CD4-positive, alpha-beta T cell treated with Interleukin-6 for 4 hours (primary cell): ENCODE measurements around the gene ARHGEF12.

Experiments
- DNase-seq: peaks from one replicate; pipeline ENCODE4 v3.0.0-alpha.2; 2020; ENCODE audit warnings: mixed read lengths

ARHGEF12 gene

GRCh38 chr11:120521176-120521575 is 185.0 kb downstream of the ARHGEF12 start:
- no peak for DNase-seq

GRCh38 chr11:120522021-120522420 is 185.8 kb downstream of the ARHGEF12 start:
- no peak for DNase-seq

GRCh38 chr11:120522736-120523135 is 186.5 kb downstream of the ARHGEF12 start:
- DNase-seq, result no peak

- no peak for DNase-seq
Measured at GRCh38 chr11:120523196-120523595, 187.0 kb downstream of the ARHGEF12 start.

GRCh38 chr11:120524536-120525085 is 188.4 kb downstream of the ARHGEF12 start:
- no peak for DNase-seq

- no peak for DNase-seq
Measured at GRCh38 chr11:120525261-120526171, 189.3 kb downstream of the ARHGEF12 start.

- DNase-seq, result no peak
Measured at GRCh38 chr11:120526241-120526640, 190.0 kb downstream of the ARHGEF12 start.

- no peak for DNase-seq
Measured at GRCh38 chr11:120527111-120527761, 191.0 kb downstream of the ARHGEF12 start.

GRCh38 chr11:120528749-120529148 is 192.5 kb downstream of the ARHGEF12 start:
- DNase-seq, result no peak

GRCh38 chr11:120529214-120529613 is 193.0 kb downstream of the ARHGEF12 start:
- DNase-seq, result no peak

GRCh38 chr11:120529911-120530310 is 193.7 kb downstream of the ARHGEF12 start:
- DNase-seq, result no peak

- DNase-seq, result no peak
Measured at GRCh38 chr11:120532082-120532831, 196.0 kb downstream of the ARHGEF12 start.

GRCh38 chr11:120532832-120533196 is 196.6 kb downstream of the ARHGEF12 start:
- no peak for DNase-seq

- no peak for DNase-seq
Measured at GRCh38 chr11:120536091-120536796, 200.0 kb downstream of the ARHGEF12 start.

GRCh38 chr11:120536797-120537169 is 200.6 kb downstream of the ARHGEF12 start:
- DNase-seq, result no peak

GRCh38 chr11:120537996-120538395 is 201.8 kb downstream of the ARHGEF12 start:
- DNase-seq, result no peak

GRCh38 chr11:120538707-120539106 is 202.5 kb downstream of the ARHGEF12 start:
- DNase-seq, result no peak
